SK-N-SH (cell line): Measurements from ENCODE around the gene OLFML3. TPM values are rescaled to one million over a fixed set of nuclear protein-coding genes. Genes with fewer than 3 reads are reported as not detected.

Experiments used
- CTCF ChIA-PET: fragments of 300-600, 350-600 bp; formaldehyde crosslinking; extraction: SDS; loops from one replicate; lab custom pipeline; 2021; lab: Yijun Ruan, JAX
- POLR2A ChIA-PET: fragments of 350-600 bp; sonication (Branson Sonifier 250); formaldehyde crosslinking; extraction: SDS; loops from one replicate; lab custom pipeline; 2020; ENCODE audit warnings: antibody characterized with exemption, inconsistent platforms; lab: Yijun Ruan, JAX
- DNase-seq: peaks from one replicate; pipeline ENCODE4 v3.0.0; 2012
- H2AFZ ChIP-seq: fragments of 200-600 bp; sonication (generic); 2 replicates; pipeline ENCODE4 v1.8.1; 2016; ENCODE audit warnings: antibody characterized with exemption, mild to moderate bottlenecking, low read depth
- H3F3A ChIP-seq: fragments of 200-600 bp; sonication (generic); replicated peaks from 2 replicates; pipeline ENCODE3; 2016; ENCODE audit warnings: antibody characterized with exemption, mild to moderate bottlenecking; ENCODE audit not compliant: insufficient read depth
- H3K27ac ChIP-seq, 2 experiments: fragments of 200-500 bp in 1 of 2; fragments of 200-600 bp in 1 of 2; sonication (Bioruptor generic) in 1 of 2; sonication (generic), shearing (Covaris generic) in 1 of 2; 2 replicates each; pipeline versions ENCODE4 v1.5.1 to v1.6.1; 2014 to 2016; ENCODE audit warnings: low read depth in 2 of 2, inconsistent platforms in 1 of 2, low read length in 1 of 2, mild to moderate bottlenecking in 1 of 2, mixed read lengths in 1 of 2
- H3K27me3 ChIP-seq: fragments of 200-600 bp; sonication (generic), shearing (Covaris generic); 2 replicates; pipeline ENCODE4 v1.6.1; 2016; ENCODE audit warnings: mixed run types; ENCODE audit not compliant: insufficient read depth
- H3K36me3 ChIP-seq, 2 experiments: fragments of 200-500 bp in 1 of 2; fragments of 200-600 bp in 1 of 2; sonication (Bioruptor generic) in 1 of 2; sonication (generic) in 1 of 2; replicated peaks in 1 of 2; 2 replicates each; pipeline versions ENCODE3 to v1.5.1; 2014 to 2016; ENCODE audit warnings: low read length in 1 of 2, mild to moderate bottlenecking in 1 of 2; ENCODE audit not compliant: insufficient read depth in 2 of 2, control insufficient read depth in 1 of 2
- H3K4me1 ChIP-seq, 2 experiments: fragments of 200-500 bp in 1 of 2; fragments of 200-600 bp in 1 of 2; sonication (Bioruptor generic) in 1 of 2; sonication (generic), shearing (Covaris generic) in 1 of 2; 2 replicates each; pipeline versions ENCODE4 v1.5.1 to v1.6.1; 2014 to 2016; ENCODE audit warnings: low read depth in 1 of 2, low read length in 1 of 2, mixed run types in 1 of 2; ENCODE audit not compliant: insufficient read depth in 2 of 2, control insufficient read depth in 1 of 2
- H3K4me2 ChIP-seq: fragments of 200-600 bp; sonication (generic), shearing (Covaris generic); 2 replicates; pipeline ENCODE4 v1.6.1; 2017; ENCODE audit warnings: mixed run types
- H3K4me3 ChIP-seq, 2 experiments: fragments of 200-500 bp in 1 of 2; fragments of 200-600 bp in 1 of 2; sonication (Bioruptor generic) in 1 of 2; sonication (generic), shearing (Covaris generic) in 1 of 2; 2 replicates each; pipeline versions ENCODE4 v1.5.1 to v1.8.1; 2014 to 2016; ENCODE audit warnings: low read depth in 2 of 2, inconsistent platforms in 1 of 2, low read length in 1 of 2, mild to moderate bottlenecking in 1 of 2, mixed read lengths in 1 of 2, moderate library complexity in 1 of 2
- H3K79me2 ChIP-seq: fragments of 200-600 bp; sonication (generic); 2 replicates; pipeline ENCODE4 v1.8.1; 2017; ENCODE audit warnings: mild to moderate bottlenecking; ENCODE audit not compliant: insufficient read depth
- H3K9ac ChIP-seq: fragments of 200-600 bp; sonication (generic); 2 replicates; pipeline ENCODE4 v1.6.1; 2017; ENCODE audit warnings: mixed run types
- H3K9me2 ChIP-seq: fragments of 200-600 bp; sonication (generic); 2 replicates; pipeline ENCODE4 v1.6.1; 2017; ENCODE audit warnings: mixed run types
- H3K9me3 ChIP-seq: fragments of 200-600 bp; sonication (generic); 2 replicates; pipeline ENCODE4 v1.6.1; 2017; ENCODE audit warnings: mixed run types, mild to moderate bottlenecking, moderate library complexity
- H4K20me1 ChIP-seq: fragments of 200-600 bp; sonication (generic); 2 replicates; pipeline ENCODE4 v1.6.1; 2017; ENCODE audit warnings: mild to moderate bottlenecking, mixed run types; ENCODE audit not compliant: insufficient read depth
- CHD2 ChIP-seq: fragments of 150-350 bp; IDR thresholded peaks from 2 replicates; pipeline ENCODE4 v1.6.1; 2018; ENCODE audit warnings: low read length; ENCODE audit not compliant: partially characterized antibody
- CTCF ChIP-seq: fragments of 200-600 bp; sonication (generic); IDR thresholded peaks from 2 replicates; pipeline ENCODE4 v1.6.1; 2017; ENCODE audit warnings: antibody characterized with exemption, mild to moderate bottlenecking, moderate library complexity
- EP300 ChIP-seq, 2 experiments: IDR thresholded peaks; 2 replicates each; pipeline versions ENCODE4 v1.4.0 to v1.6.1; 2012; ENCODE audit warnings: borderline replicate concordance in 1 of 2, low read depth in 1 of 2, low read length in 1 of 2
- EZH2phosphoT487 ChIP-seq: fragments of 200-600 bp; sonication (generic); IDR thresholded peaks from 2 replicates; pipeline ENCODE4 v1.6.1; 2017; ENCODE audit warnings: low read depth, mixed run types, mild to moderate bottlenecking, antibody characterized with exemption, moderate library complexity, borderline replicate concordance
- FOXM1 ChIP-seq: IDR thresholded peaks from 2 replicates; pipeline ENCODE4 v1.4.0; 2012; ENCODE audit warnings: low read depth, mild to moderate bottlenecking
- GABPA ChIP-seq: IDR thresholded peaks from 2 replicates; pipeline ENCODE4 v1.4.0; 2012; ENCODE audit warnings: low read depth, mild to moderate bottlenecking
- MXI1 ChIP-seq: IDR thresholded peaks from 2 replicates; pipeline ENCODE4 v1.6.1; 2012; ENCODE audit warnings: mild to moderate bottlenecking, low read depth, low read length, improper control_type of control experiment
- NFIC ChIP-seq: IDR thresholded peaks from 2 replicates; pipeline ENCODE4 v1.4.0; 2012; ENCODE audit warnings: borderline replicate concordance
- POLR2AphosphoS5 ChIP-seq: IDR thresholded peaks from 2 replicates; pipeline ENCODE4 v1.6.1; 2012; ENCODE audit warnings: low read depth, low read length
- RFX5 ChIP-seq: IDR thresholded peaks from 2 replicates; pipeline ENCODE4 v1.6.1; 2012; ENCODE audit warnings: mild to moderate bottlenecking, improper control_type of control experiment, low read length
- SIN3A ChIP-seq: IDR thresholded peaks from 2 replicates; pipeline ENCODE4 v1.6.1; 2012; ENCODE audit warnings: low read depth, mild to moderate bottlenecking, low read length, moderate library complexity, borderline replicate concordance
- SMC3 ChIP-seq: IDR thresholded peaks from 2 replicates; pipeline ENCODE4 v1.6.1; 2012; ENCODE audit warnings: low read depth, low read length, improper control_type of control experiment
- USF1 ChIP-seq: IDR thresholded peaks from 2 replicates; pipeline ENCODE4 v1.4.0; 2012; ENCODE audit warnings: low read depth, borderline replicate concordance
- ZBTB33 ChIP-seq: IDR thresholded peaks from 2 replicates; pipeline ENCODE4 v1.4.0; 2012; ENCODE audit warnings: low read depth, borderline replicate concordance
- polyA plus RNA-seq, 3 experiments: library from polyadenylated mRNA; depleted of rRNA; stranded (reverse); fragments of >200 nt; gene quantifications; 2 replicates each; pipeline ENCODE4 v1.2.3, GENCODE V29; 2012
- TF ChIP-seq, protein P1 (sequence below): fragments of 150-350 bp; IDR thresholded peaks from 2 replicates; pipeline ENCODE4 v1.6.1; 2016; ENCODE audit warnings: mild to moderate bottlenecking, low read depth, low read length

The OLFML3 gene
- polyA plus RNA-seq, 1 of the 3 experiments (the other 2 are of a cell fraction): 26.1 TPM

GRCh38 chr1:113934006-113934405 lies 45.3 kb upstream of the OLFML3 start:
- Histone ChIP-seq H3K4me1 (peaks cover 8 to 22% of the 10 kb centered on the region in 2 experiments), H3K27me3 (no peaks in the 10 kb centered on the region), H4K20me1 (peaks cover 82% of the 10 kb centered on the region), H3K9me3 (no peaks in the 10 kb centered on the region), H3K27ac (no peak overlapping the region), H3K9ac (no peak overlapping the region), H3F3A (no peaks in the 10 kb centered on the region), H3K4me2 (no peak overlapping the region), H2AFZ (no peak overlapping the region), H3K36me3 (no peaks in the 10 kb centered on the region), H3K4me3 (no peak overlapping the region), H3K79me2 (peaks cover 94% of the 10 kb centered on the region), H3K9me2 (no peaks in the 10 kb centered on the region)
- ChIA-PET POLR2A (no interaction called here), CTCF (interaction anchor here (1.4 to 1.6 kb wide), 2 partner anchors 30 to 44 kb away, joined by 3 to 6 read pairs; no protein-coding TSS in a partner anchor)
- DNase-seq: no peak
- TF ChIP-seq EP300 (IDR thresholded peaks at IDR 0.05; ENCODE audit: borderline replicate concordance in 1 of 2, low read depth in 1 of 2, low read length in 1 of 2) (no peak), CHD2 (no peak), FOXM1 (no peak), SMC3 (no peak), GABPA (no peak), POLR2AphosphoS5 (no peak), MXI1 (no peak), CTCF (no peak), SIN3A (no peak), RFX5 (no peak), NFIC (no peak), ZBTB33 (no peak), USF1 (no peak), EZH2phosphoT487 (no peak)
- TF ChIP-seq, protein P1, sequence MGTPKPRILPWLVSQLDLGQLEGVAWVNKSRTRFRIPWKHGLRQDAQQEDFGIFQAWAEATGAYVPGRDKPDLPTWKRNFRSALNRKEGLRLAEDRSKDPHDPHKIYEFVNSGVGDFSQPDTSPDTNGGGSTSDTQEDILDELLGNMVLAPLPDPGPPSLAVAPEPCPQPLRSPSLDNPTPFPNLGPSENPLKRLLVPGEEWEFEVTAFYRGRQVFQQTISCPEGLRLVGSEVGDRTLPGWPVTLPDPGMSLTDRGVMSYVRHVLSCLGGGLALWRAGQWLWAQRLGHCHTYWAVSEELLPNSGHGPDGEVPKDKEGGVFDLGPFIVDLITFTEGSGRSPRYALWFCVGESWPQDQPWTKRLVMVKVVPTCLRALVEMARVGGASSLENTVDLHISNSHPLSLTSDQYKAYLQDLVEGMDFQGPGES: no peak
